H9 (cell line): Measurements from ENCODE around the gene NCAM2. TPM values are rescaled to one million over a fixed set of nuclear protein-coding genes. Genes with fewer than 3 reads are reported as not detected.

Experiments used
- DNase-seq: peaks from one replicate; pipeline ENCODE4 v3.0.0-alpha.2; 2017
- H2AFZ ChIP-seq: one replicate; pipeline ENCODE4 v1.6.1; 2013; ENCODE audit warnings: mild to moderate bottlenecking, low read length, control low read depth, moderate library complexity
- H2AK5ac ChIP-seq: 2 replicates; pipeline ENCODE4 v1.6.1; 2013; ENCODE audit warnings: low read length, control low read depth, mixed read lengths; ENCODE audit not compliant: insufficient read length
- H2BK120ac ChIP-seq: one replicate; pipeline ENCODE4 v1.6.1; 2013; ENCODE audit warnings: low read depth, mild to moderate bottlenecking, low read length, control low read depth, inconsistent platforms; ENCODE audit not compliant: poor library complexity, severe bottlenecking
- H2BK12ac ChIP-seq: 2 replicates; pipeline ENCODE4 v1.6.1; 2013; ENCODE audit warnings: low read length, control low read depth, mixed read lengths, low read depth; ENCODE audit not compliant: insufficient read length
- H2BK15ac ChIP-seq: 2 replicates; pipeline ENCODE4 v1.6.1; 2013; ENCODE audit warnings: low read depth, low read length, control low read depth
- H2BK20ac ChIP-seq: one replicate; pipeline ENCODE4 v1.6.1; 2013; ENCODE audit warnings: low read depth, mild to moderate bottlenecking, low read length, control low read depth, inconsistent platforms; ENCODE audit not compliant: poor library complexity, severe bottlenecking
- H2BK5ac ChIP-seq: 2 replicates; pipeline ENCODE4 v1.6.1; 2013; ENCODE audit warnings: low read length, control low read depth, mixed read lengths; ENCODE audit not compliant: insufficient read length
- H3K14ac ChIP-seq: 2 replicates; pipeline ENCODE4 v1.6.1; 2013; ENCODE audit warnings: low read length, control low read depth; ENCODE audit not compliant: insufficient read depth
- H3K18ac ChIP-seq: 2 replicates; pipeline ENCODE4 v1.6.1; 2013; ENCODE audit warnings: low read depth, mild to moderate bottlenecking, mixed read lengths, low read length, control low read depth; ENCODE audit not compliant: insufficient read length
- H3K23ac ChIP-seq: 2 replicates; pipeline ENCODE4 v1.6.1; 2013; ENCODE audit warnings: low read length, control low read depth, mixed read lengths, low read depth; ENCODE audit not compliant: insufficient read length
- H3K23me2 ChIP-seq: 2 replicates; pipeline ENCODE4 v1.6.1; 2013; ENCODE audit warnings: low read depth, mild to moderate bottlenecking, mixed read lengths, low read length, control low read depth; ENCODE audit not compliant: insufficient read length, poor library complexity, severe bottlenecking
- H3K27ac ChIP-seq: 2 replicates; pipeline ENCODE4 v1.5.1; 2013; ENCODE audit warnings: low read length, control low read depth, mixed read lengths, low read depth; ENCODE audit not compliant: insufficient read length
- H3K27me3 ChIP-seq: 2 replicates; pipeline ENCODE4 v1.6.1; 2013; ENCODE audit warnings: low read length, control low read depth, inconsistent platforms; ENCODE audit not compliant: insufficient read depth
- H3K4ac ChIP-seq: 2 replicates; pipeline ENCODE4 v1.6.1; 2013; ENCODE audit warnings: low read depth, mild to moderate bottlenecking, control low read depth, inconsistent platforms, low read length, moderate library complexity
- H3K4me1 ChIP-seq: 2 replicates; pipeline ENCODE4 v1.6.1; 2013; ENCODE audit warnings: low read length, control low read depth, inconsistent platforms; ENCODE audit not compliant: insufficient read depth
- H3K4me2 ChIP-seq: 2 replicates; pipeline ENCODE4 v1.6.1; 2013; ENCODE audit warnings: low read length, control low read depth, mixed read lengths; ENCODE audit not compliant: insufficient read length, insufficient read depth
- H3K56ac ChIP-seq: 2 replicates; pipeline ENCODE4 v1.6.1; 2013; ENCODE audit warnings: low read depth, mild to moderate bottlenecking, mixed read lengths, low read length, control low read depth; ENCODE audit not compliant: insufficient read length
- H3K79me1 ChIP-seq: 2 replicates; pipeline ENCODE4 v1.6.1; 2013; ENCODE audit warnings: low read depth, mild to moderate bottlenecking, moderate library complexity, low read length, control low read depth, inconsistent platforms; ENCODE audit not compliant: insufficient read depth, poor library complexity, severe bottlenecking
- H3K79me2 ChIP-seq: 2 replicates; pipeline ENCODE4 v1.6.1; 2013; ENCODE audit warnings: low read length, control low read depth, inconsistent platforms; ENCODE audit not compliant: insufficient read depth
- H3K9ac ChIP-seq: 2 replicates; pipeline ENCODE4 v1.6.1; 2013; ENCODE audit warnings: low read length, control low read depth, mixed read lengths; ENCODE audit not compliant: insufficient read length; ENCODE audit errors: extremely low read depth
- H3K9me3 ChIP-seq: one replicate; pipeline ENCODE4 v1.6.1; 2013; ENCODE audit warnings: low read depth, low read length, inconsistent platforms; ENCODE audit not compliant: control insufficient read depth
- H3T11ph ChIP-seq: one replicate; pipeline ENCODE4 v1.6.1; 2013; ENCODE audit warnings: mild to moderate bottlenecking, low read length, control low read depth, inconsistent platforms
- H4K20me1 ChIP-seq: one replicate; pipeline ENCODE4 v1.6.1; 2013; ENCODE audit not compliant: control insufficient read depth, insufficient read length, insufficient read depth
- H4K5ac ChIP-seq: 2 replicates; pipeline ENCODE4 v1.6.1; 2013; ENCODE audit warnings: low read depth, mild to moderate bottlenecking, mixed read lengths, low read length, control low read depth; ENCODE audit not compliant: insufficient read length
- H4K8ac ChIP-seq: replicated peaks from 2 replicates; pipeline ENCODE4 v1.6.1; 2013; ENCODE audit warnings: low read length, control low read depth, mixed read lengths, low read depth; ENCODE audit not compliant: insufficient read length
- H4K91ac ChIP-seq: 2 replicates; pipeline ENCODE4 v1.6.1; 2013; ENCODE audit warnings: low read depth, mild to moderate bottlenecking, moderate library complexity, mixed read lengths, low read length, control low read depth; ENCODE audit not compliant: insufficient read length
- H3K27ac Mint-ChIP-seq, 3 experiments: 2 replicates in 2 of 3; 3 replicates in 1 of 3; pipeline ENCODE4 v1.8.0; 2020 to 2021; ENCODE audit warnings: mixed read lengths in 3 of 3, mild to moderate bottlenecking in 1 of 3, moderate library complexity in 1 of 3
- H3K27me3 Mint-ChIP-seq: 2 replicates; pipeline ENCODE4 v1.8.0; 2021; ENCODE audit warnings: low read depth, mild to moderate bottlenecking, moderate library complexity, mixed read lengths
- H3K36me3 Mint-ChIP-seq, 3 experiments: 2 replicates in 2 of 3; 3 replicates in 1 of 3; pipeline ENCODE4 v1.8.0; 2020 to 2021; ENCODE audit warnings: low read depth in 3 of 3, mixed read lengths in 3 of 3; ENCODE audit not compliant: insufficient read depth in 1 of 3
- H3K4me1 Mint-ChIP-seq, 2 experiments: 2 replicates each; pipeline ENCODE4 v1.8.0; 2020; ENCODE audit warnings: mixed read lengths in 2 of 2
- H3K4me3 Mint-ChIP-seq, 2 experiments: 2 replicates in 1 of 2; 3 replicates in 1 of 2; pipeline ENCODE4 v1.8.0; 2020 to 2021; ENCODE audit warnings: mild to moderate bottlenecking in 2 of 2, mixed read lengths in 2 of 2, moderate library complexity in 1 of 2
- H3K9me3 Mint-ChIP-seq, 2 experiments: 2 replicates in 1 of 2; 3 replicates in 1 of 2; pipeline ENCODE4 v1.8.0; 2020; ENCODE audit warnings: mild to moderate bottlenecking in 2 of 2, mixed read lengths in 2 of 2, moderate library complexity in 1 of 2
- CTCF ChIP-seq: fragments of 200-600 bp; sonication (generic); conservative IDR thresholded peaks from 3 replicates; pipeline ENCODE4 v1.8.0; 2021; ENCODE audit warnings: antibody characterized with exemption, mild to moderate bottlenecking
- WGBS: extraction: QIAGEN DNeasy Blood & Tissue Kit; methylation state at CpG from one replicate; pipeline ENCODE4 v1.1.7; 2013; ENCODE audit warnings: missing lambda C conversion rate, low lambda C conversion rate, mixed read lengths; ENCODE audit not compliant: insufficient read length; ENCODE audit errors: extremely low coverage; 5-methylcytosine and 5-hydroxymethylcytosine counted together
- total RNA-seq: library from RNA; stranded (reverse); gene quantifications from 2 replicates; pipeline ENCODE4 v1.2.1, GENCODE V29; 2021

NCAM2 gene
- total RNA-seq, 1 experiment from 2014 or later = 2.2 TPM

DNA sequence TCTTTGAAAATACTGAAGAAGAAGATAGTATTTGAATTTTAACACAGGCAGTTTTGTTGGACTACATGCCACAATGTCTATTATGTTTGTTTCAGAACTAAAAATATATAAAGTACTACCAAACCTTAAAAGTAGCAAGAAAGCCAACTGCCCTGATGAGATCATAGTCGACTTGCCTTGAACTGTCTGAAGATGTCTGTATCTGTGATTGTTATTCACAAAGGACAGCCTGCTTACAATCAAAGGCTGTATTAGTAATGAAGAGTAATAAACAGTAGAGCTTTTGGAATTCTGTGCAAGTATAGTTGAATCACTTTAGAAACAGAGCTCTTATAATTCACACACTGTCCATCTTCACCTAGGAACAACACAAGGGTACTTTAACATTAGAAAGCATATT, 228.3 kb downstream of the NCAM2 start:
- Histone ChIP-seq H2AFZ (no peak overlapping the region), H4K20me1 (no peaks in the 10 kb centered on the region), H3K4me2 (no peak overlapping the region), H2BK5ac (no peak overlapping the region), H3K9me3 (no peaks in the 10 kb centered on the region), H2BK15ac (no peak overlapping the region), H2BK120ac (no peak overlapping the region), H3K9ac (no peak overlapping the region), H3K4me1 (no peaks in the 10 kb centered on the region), H3K27ac (no peak overlapping the region), H3K56ac (no peak overlapping the region), H3K4ac (no peak overlapping the region), H3K18ac (no peak overlapping the region), H3K79me2 (no peaks in the 10 kb centered on the region), H4K91ac (no peak overlapping the region), H3K23me2 (no peaks in the 10 kb centered on the region), H3K27me3 (no peaks in the 10 kb centered on the region), H2AK5ac (no peak overlapping the region), H2BK20ac (no peak overlapping the region), H3K14ac (no peak overlapping the region), H3T11ph (no peak overlapping the region), H3K79me1 (no peaks in the 10 kb centered on the region), H3K23ac (no peak overlapping the region), H4K8ac (no peak overlapping the region), H2BK12ac (no peak overlapping the region), H4K5ac (no peak overlapping the region)
- Mint-ChIP-seq H3K4me1 (no peaks in the 10 kb centered on the region), H3K4me3 (no peak overlapping the region), H3K27me3 (no peaks in the 10 kb centered on the region), H3K27ac (no peak overlapping the region), H3K9me3 (peaks cover 9 to 10% of the 10 kb centered on the region in 2 experiments), H3K36me3 (peaks cover 0 to 10% (median 7%) of the 10 kb centered on the region in 3 experiments; a peak in 3 of 7 replicates)
- no peak for TF ChIP-seq CTCF
- no peak for DNase-seq
- WGBS = no CpG with 5 or more reads among the region's 1 CpG
